Muscle layer of colon (tissue), 2 donors: ENCODE measurements around the gene PPP2R2C.

Experiments used
- H3K27ac ChIP-seq: one replicate; pipeline ENCODE4 v1.7.0; 2013; ENCODE audit warnings: low read depth, mild to moderate bottlenecking, low read length, moderate library complexity
- H3K27me3 ChIP-seq, 2 donors: one replicate each; pipeline ENCODE4 v1.7.0; 2013; ENCODE audit warnings: low read length in 2 of 2, mild to moderate bottlenecking in 2 of 2; ENCODE audit not compliant: insufficient read depth in 2 of 2, control insufficient read depth in 1 of 2
- H3K36me3 ChIP-seq: one replicate; pipeline ENCODE4 v1.7.0; 2013; ENCODE audit warnings: mild to moderate bottlenecking, low read length; ENCODE audit not compliant: insufficient read depth
- H3K4me1 ChIP-seq: one replicate; pipeline ENCODE4 v1.7.0; 2013; ENCODE audit warnings: mild to moderate bottlenecking, low read length; ENCODE audit not compliant: insufficient read depth
- H3K4me3 ChIP-seq, 2 donors: one replicate each; pipeline ENCODE4 v1.7.0; 2013; ENCODE audit warnings: low read length in 2 of 2, low read depth in 1 of 2, mild to moderate bottlenecking in 1 of 2, moderate library complexity in 1 of 2
- H3K9ac ChIP-seq: one replicate; pipeline ENCODE4 v1.7.0; 2013; ENCODE audit warnings: low read length
- H3K9me3 ChIP-seq: one replicate; pipeline ENCODE4 v1.7.0; 2013; ENCODE audit warnings: mild to moderate bottlenecking, low read length
- donor health status: abdominal sarcoma.
- donor health status: Adenocarcinoma of cecum.

The PPP2R2C gene

DNA sequence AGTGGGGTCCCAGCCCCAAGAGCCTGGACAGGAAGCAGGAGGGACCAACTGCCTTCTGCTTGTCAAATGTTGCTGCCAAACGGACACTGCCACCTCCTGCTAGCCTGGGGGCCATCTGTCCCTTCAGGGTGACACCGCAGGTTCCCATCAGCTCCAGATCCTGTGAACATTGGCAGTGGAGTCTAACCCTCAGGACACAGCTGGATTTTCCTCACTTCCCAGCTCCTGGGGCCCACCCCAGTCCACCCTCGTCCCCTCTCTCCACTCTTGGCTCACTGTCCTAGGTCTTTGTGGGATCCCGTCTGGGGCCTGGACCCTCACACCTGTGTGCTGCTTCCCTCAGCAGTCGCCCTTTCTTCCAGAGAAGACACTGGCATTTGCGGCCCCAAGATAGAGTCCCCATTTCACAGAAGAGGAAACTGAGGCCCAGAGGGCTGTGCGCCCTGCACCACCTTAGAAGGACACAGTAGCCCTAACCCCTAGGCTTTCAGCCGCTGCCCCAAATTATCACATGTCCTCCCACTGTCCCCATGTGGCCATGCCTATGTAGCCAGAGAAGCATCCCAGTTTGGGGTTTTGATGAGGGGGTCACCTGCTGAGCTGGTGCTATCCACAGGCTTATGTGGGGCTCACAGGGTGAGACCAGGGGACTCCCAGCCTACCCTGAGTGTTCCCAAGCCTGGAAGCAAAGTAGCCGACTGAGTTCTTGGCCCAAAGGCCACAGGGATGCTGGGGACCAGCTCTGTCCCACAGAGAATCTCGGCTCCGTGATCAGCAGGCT is 20.1 kb downstream of the PPP2R2C start:
- no peaks in the 10 kb centered on the region for H3K36me3 ChIP-seq
- no peak overlapping the region for H3K9ac ChIP-seq
- no peaks in the 10 kb centered on the region for H3K4me1 ChIP-seq
- no peaks in the 10 kb centered on the region for H3K27me3 ChIP-seq
- no peaks in the 10 kb centered on the region for H3K9me3 ChIP-seq
- no peak overlapping the region for H3K4me3 ChIP-seq
- no peak overlapping the region for H3K27ac ChIP-seq

DNA sequence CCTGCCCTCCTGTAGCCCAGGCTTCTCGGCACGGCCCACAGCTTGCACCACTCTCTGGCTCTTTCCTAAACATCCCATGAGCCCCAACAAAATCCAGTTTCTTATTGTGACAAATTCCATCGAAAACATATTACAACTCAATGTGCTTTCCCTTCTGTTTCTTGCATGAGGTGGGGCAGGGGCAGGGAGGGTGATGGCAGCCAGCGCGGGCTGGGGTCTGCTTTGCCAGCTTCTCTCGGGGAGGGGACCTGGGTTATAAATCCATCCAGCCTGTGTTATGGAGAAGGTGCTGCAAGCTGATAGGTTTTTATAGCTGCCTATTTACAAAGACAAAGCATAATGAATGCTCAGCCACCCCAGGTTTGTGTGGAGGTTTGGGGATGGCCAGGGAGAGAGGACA is 21.1 kb downstream of the PPP2R2C start:
- Histone ChIP-seq H3K27ac (no peak overlapping the region), H3K4me3 (no peak overlapping the region), H3K4me1 (peaks cover 6% of the 10 kb centered on the region), H3K36me3 (no peaks in the 10 kb centered on the region), H3K9me3 (no peaks in the 10 kb centered on the region), H3K9ac (no peak overlapping the region), H3K27me3 (no peaks in the 10 kb centered on the region)

- Histone ChIP-seq H3K4me1 (peaks cover 10% of the 10 kb centered on the region), H3K27me3 (no peaks in the 10 kb centered on the region), H3K27ac (no peak overlapping the region)
Measured at GRCh38 chr4:6450709-6451108, 21.7 kb downstream of the PPP2R2C start.

GRCh38 chr4:6449746-6450369 is 22.6 kb downstream of the PPP2R2C start:
- no peaks in the 10 kb centered on the region for H3K27me3 ChIP-seq
- no peaks in the 10 kb centered on the region for H3K36me3 ChIP-seq
- no peaks in the 10 kb centered on the region for H3K9me3 ChIP-seq
- H3K27ac ChIP-seq = no peak overlapping the region
- no peak overlapping the region for H3K4me3 ChIP-seq
- H3K4me1 ChIP-seq = peaks cover 10% of the 10 kb centered on the region
- H3K9ac ChIP-seq = no peak overlapping the region

More at GRCh38 chr4:6450709-6451108, 21.7 kb downstream of the PPP2R2C start:
- no peak overlapping the region for H3K9ac ChIP-seq
- H3K36me3 ChIP-seq = no peaks in the 10 kb centered on the region
- H3K4me3 ChIP-seq = no peak overlapping the region
- no peaks in the 10 kb centered on the region for H3K9me3 ChIP-seq

- no peaks in the 10 kb centered on the region for H3K27me3 ChIP-seq
- no peaks in the 10 kb centered on the region for H3K9me3 ChIP-seq
- no peaks in the 10 kb centered on the region for H3K36me3 ChIP-seq
- H3K4me1 ChIP-seq = peaks cover 10% of the 10 kb centered on the region
- H3K27ac ChIP-seq = no peak overlapping the region
- no peak overlapping the region for H3K9ac ChIP-seq
- H3K4me3 ChIP-seq = no peak overlapping the region
Measured at GRCh38 chr4:6449335-6449734, 23.1 kb downstream of the PPP2R2C start.

- Histone ChIP-seq H3K27ac (no peak overlapping the region), H3K4me1 (peaks cover 10% of the 10 kb centered on the region), H3K27me3 (no peaks in the 10 kb centered on the region), H3K36me3 (no peaks in the 10 kb centered on the region), H3K9me3 (no peaks in the 10 kb centered on the region), H3K4me3 (no peak overlapping the region), H3K9ac (no peak overlapping the region)
Measured at GRCh38 chr4:6448476-6449170, 23.8 kb downstream of the PPP2R2C start.

- H3K9me3 ChIP-seq = no peaks in the 10 kb centered on the region
- H3K9ac ChIP-seq = no peak overlapping the region
- H3K36me3 ChIP-seq = no peaks in the 10 kb centered on the region
- H3K27ac ChIP-seq = no peak overlapping the region
- H3K4me1 ChIP-seq = peaks cover 10% of the 10 kb centered on the region
- H3K27me3 ChIP-seq = peaks cover 0 to 3% of the 10 kb centered on the region in 2 donors
- H3K4me3 ChIP-seq = no peak overlapping the region
Measured at GRCh38 chr4:6447672-6448171, 24.7 kb downstream of the PPP2R2C start.

- H3K36me3 ChIP-seq = no peaks in the 10 kb centered on the region
- no peak overlapping the region for H3K4me3 ChIP-seq
- no peaks in the 10 kb centered on the region for H3K9me3 ChIP-seq
- peaks cover 0 to 12% of the 10 kb centered on the region in 2 donors for H3K27me3 ChIP-seq
- H3K27ac ChIP-seq = no peak overlapping the region
- H3K9ac ChIP-seq = no peak overlapping the region
- peaks cover 10% of the 10 kb centered on the region for H3K4me1 ChIP-seq
Measured at GRCh38 chr4:6446538-6447451, 25.6 kb downstream of the PPP2R2C start.

DNA sequence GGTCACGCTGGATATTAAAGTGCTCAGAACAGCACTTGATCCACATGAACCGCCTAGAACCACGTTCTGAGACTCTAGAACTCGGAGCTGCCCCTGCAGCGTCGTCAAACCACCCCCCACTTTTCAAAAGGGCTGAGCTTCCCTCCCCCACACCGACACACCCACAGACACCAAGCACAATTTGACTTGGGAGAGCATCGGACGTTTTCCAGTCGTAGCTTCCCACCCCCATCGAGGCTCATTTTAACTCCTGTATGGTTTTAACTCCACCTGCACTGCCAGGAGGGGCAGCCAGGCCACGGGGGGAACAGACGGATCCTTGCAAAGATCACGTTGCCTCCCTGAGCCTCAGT is 26.3 kb downstream of the PPP2R2C start:
- Histone ChIP-seq H3K36me3 (no peaks in the 10 kb centered on the region), H3K27me3 (peaks cover 0 to 14% of the 10 kb centered on the region in 2 donors), H3K4me1 (peaks cover 10% of the 10 kb centered on the region), H3K4me3 (no peak overlapping the region), H3K27ac (no peak overlapping the region), H3K9ac (no peak overlapping the region), H3K9me3 (no peaks in the 10 kb centered on the region)

- Histone ChIP-seq H3K4me1 (peaks cover 10% of the 10 kb centered on the region), H3K36me3 (no peaks in the 10 kb centered on the region), H3K9ac (no peak overlapping the region), H3K27me3 (peaks cover 0 to 14% of the 10 kb centered on the region in 2 donors), H3K9me3 (no peaks in the 10 kb centered on the region), H3K4me3 (no peak overlapping the region), H3K27ac (no peak overlapping the region)
Measured at GRCh38 chr4:6445403-6446129, 26.8 kb downstream of the PPP2R2C start.
